CD14-positive monocyte (primary cell): ENCODE results near the gene NUP93. TPM values are rescaled to one million over a fixed set of nuclear protein-coding genes. Genes with fewer than 3 reads are reported as not detected.
A peak's percentile ranks its signal among the peaks of the same experiment; 100 is the strongest.

Source experiments
- DNase-seq, 3 donors: peaks; one replicate each; pipeline ENCODE4 v3.0.0-alpha.2; 2011 to 2022
- H2AFZ ChIP-seq: 2 replicates; pipeline ENCODE4 v1.6.0; 2012; ENCODE audit warnings: mild to moderate bottlenecking, low read depth, low read length, inconsistent platforms; ENCODE audit not compliant: insufficient read depth, poor library complexity, severe bottlenecking
- H3K27ac ChIP-seq, 2 donors: 1 replicate in 1 of 2; 2 replicates in 1 of 2; pipeline ENCODE4 v1.5.1; 2012 to 2013; ENCODE audit warnings: low read length in 2 of 2, control low read depth in 1 of 2, inconsistent platforms in 1 of 2, low read depth in 1 of 2, mild to moderate bottlenecking in 1 of 2
- H3K27me3 ChIP-seq, 2 donors: one replicate each; pipeline versions ENCODE4 v1.6.0 to v1.6.1; 2011 to 2013; ENCODE audit warnings: low read length in 2 of 2; ENCODE audit not compliant: control insufficient read depth in 2 of 2, insufficient read depth in 2 of 2
- H3K36me3 ChIP-seq, 2 donors: replicated peaks in 1 of 2; 1 replicate in 1 of 2; 2 replicates in 1 of 2; pipeline versions ENCODE4 v1.5.1 to v1.6.1; 2012 to 2013; ENCODE audit warnings: low read length in 2 of 2, control low read depth in 1 of 2, inconsistent platforms in 1 of 2, mild to moderate bottlenecking in 1 of 2; ENCODE audit not compliant: insufficient read depth in 2 of 2, control insufficient read depth in 1 of 2
- H3K4me1 ChIP-seq, 2 donors: 1 replicate in 1 of 2; 2 replicates in 1 of 2; pipeline versions ENCODE4 v1.5.1 to v1.6.1; 2012 to 2013; ENCODE audit warnings: low read length in 2 of 2, control low read depth in 1 of 2, inconsistent platforms in 1 of 2, mild to moderate bottlenecking in 1 of 2, moderate library complexity in 1 of 2; ENCODE audit not compliant: insufficient read depth in 2 of 2, control insufficient read depth in 1 of 2
- H3K4me2 ChIP-seq: replicated peaks from 2 replicates; pipeline ENCODE3; 2012; ENCODE audit warnings: low read length, moderate library complexity, mild to moderate bottlenecking; ENCODE audit not compliant: poor library complexity, severe bottlenecking; ENCODE audit errors: extremely low read depth
- H3K4me3 ChIP-seq, 3 experiments: fragments of 200-600 bp in 1 of 3; sonication (generic) in 1 of 3; replicated peaks in 1 of 3; 1 replicate in 2 of 3; 2 replicates in 1 of 3; pipeline ENCODE4 v1.5.1; 2011 to 2013; ENCODE audit warnings: low read length in 3 of 3, mild to moderate bottlenecking in 3 of 3, control low read depth in 2 of 3, low read depth in 2 of 3, inconsistent platforms in 1 of 3, moderate library complexity in 1 of 3
- H3K79me2 ChIP-seq: 2 replicates; pipeline ENCODE4 v1.6.0; 2012; ENCODE audit warnings: mild to moderate bottlenecking, control low read depth, inconsistent platforms, low read length, moderate library complexity; ENCODE audit not compliant: insufficient read depth
- H3K9ac ChIP-seq: 2 replicates; pipeline ENCODE4 v1.6.0; 2017; ENCODE audit warnings: low read length, mild to moderate bottlenecking; ENCODE audit not compliant: insufficient read depth, poor library complexity, severe bottlenecking
- H3K9me3 ChIP-seq, 2 donors: replicated peaks in 1 of 2; 1 replicate in 1 of 2; 2 replicates in 1 of 2; pipeline versions ENCODE4 v1.5.1 to v1.6.1; 2012 to 2013; ENCODE audit warnings: low read length in 2 of 2, control low read depth in 1 of 2; ENCODE audit not compliant: control insufficient read depth in 1 of 2, insufficient read depth in 1 of 2
- H4K20me1 ChIP-seq: 2 replicates; pipeline ENCODE4 v1.6.0; 2012; ENCODE audit warnings: mild to moderate bottlenecking, low read length, control low read depth, moderate library complexity; ENCODE audit not compliant: insufficient read depth
- H3K27ac Mint-ChIP-seq, 7 donors: one replicate each; pipeline ENCODE4 v1.8.0; 2020; ENCODE audit warnings: mild to moderate bottlenecking in 7 of 7, mixed read lengths in 7 of 7, moderate library complexity in 6 of 7, inconsistent platforms in 2 of 7
- H3K27me3 Mint-ChIP-seq, 3 donors: one replicate each; pipeline ENCODE4 v1.8.0; 2021 to 2022; ENCODE audit warnings: low read depth in 3 of 3, mild to moderate bottlenecking in 3 of 3, mixed read lengths in 3 of 3, moderate library complexity in 3 of 3, inconsistent platforms in 1 of 3
- H3K36me3 Mint-ChIP-seq, 2 donors: one replicate each; pipeline ENCODE4 v1.8.0; 2020; ENCODE audit warnings: mixed read lengths in 2 of 2, inconsistent platforms in 1 of 2, mild to moderate bottlenecking in 1 of 2
- H3K4me1 Mint-ChIP-seq: one replicate; pipeline ENCODE4 v1.8.0; 2020; ENCODE audit warnings: mild to moderate bottlenecking, mixed read lengths
- H3K4me3 Mint-ChIP-seq, 2 donors: one replicate each; pipeline ENCODE4 v1.8.0; 2020; ENCODE audit warnings: mild to moderate bottlenecking in 2 of 2, mixed read lengths in 2 of 2, moderate library complexity in 1 of 2
- H3K9me3 Mint-ChIP-seq, 7 donors: one replicate each; pipeline ENCODE4 v1.8.0; 2020 to 2022; ENCODE audit warnings: mixed read lengths in 7 of 7, mild to moderate bottlenecking in 6 of 7, moderate library complexity in 6 of 7, inconsistent platforms in 2 of 7
- CTCF ChIP-seq: fragments of 200-600 bp; IDR thresholded peaks from one replicate; pipeline ENCODE4 v1.8.0; 2022; ENCODE audit warnings: antibody characterized with exemption, mild to moderate bottlenecking
- WGBS: methylation state at CpG from one replicate; pipeline ENCODE4 v1.1.5; 2013; ENCODE audit warnings: missing lambda C conversion rate; ENCODE audit not compliant: insufficient coverage; 5-methylcytosine and 5-hydroxymethylcytosine counted together
- intact Hi-C, 2 donors: fragments of 100-400 bp; cut with micrococcal nuclease; formaldehyde crosslinking; loops; one replicate each; pipeline versions ENCODE4 v1.15.0 to v1.15.1; 2023
- polyA plus RNA-seq, 3 donors: library from polyadenylated mRNA; depleted of rRNA in 1 of 3; unstranded in 2 of 3; stranded (reverse) in 1 of 3; fragments of 300-500 nt in 2 of 3; fragments of >200 nt in 1 of 3; fragmentation: Illumina TruSeq in 2 of 3; gene quantifications; 1 replicate in 2 of 3; 2 replicates in 1 of 3; pipeline ENCODE4 v1.2.3, GENCODE V29; 2012 to 2021
- small RNA-seq: library from RNA; depleted of rRNA; stranded (forward); fragments of <200 nt; gene quantifications from one replicate; pipeline ENCODE3, GENCODE V24; 2012; ENCODE audit warnings: low read depth; ENCODE audit not compliant: insufficient read length

The NUP93 gene
- polyA plus RNA-seq, 3 donors = 46.6 to 77.7 (median 59.4) TPM

- Histone ChIP-seq H3K9ac (no peak overlapping the region), H3K79me2 (no peaks in the 10 kb centered on the region), H2AFZ (no peak overlapping the region), H4K20me1 (no peaks in the 10 kb centered on the region), H3K4me1 (peaks cover 4% of the 10 kb centered on the region in 2 donors), H3K4me3 (no peak overlapping the region), H3K36me3 (no peaks in the 10 kb centered on the region), H3K9me3 (no peaks in the 10 kb centered on the region), H3K27me3 (no peaks in the 10 kb centered on the region), H3K27ac (no peak overlapping the region), H3K4me2 (no peak overlapping the region)
- no peak for TF ChIP-seq CTCF
- Mint-ChIP-seq H3K9me3 (no peaks in the 10 kb centered on the region), H3K27ac (peak overlapping the region in 1 of 7 donors; percentile 41), H3K27me3 (peaks cover 21 to 30% (median 24%) of the 10 kb centered on the region in 3 donors), H3K4me1 (peaks cover 17% of the 10 kb centered on the region), H3K36me3 (peaks cover 0 to 2% of the 10 kb centered on the region in 2 donors), H3K4me3 (peak overlapping the region in 1 of 2 donors; percentile 11)
- WGBS = 61% methylated on average over 2 of the region's 8 CpGs
- intact Hi-C loops = no loop called here
- DNase-seq = no peak
These were observed 167.3 kb downstream of the NUP93 start for GRCh38 chr16:56897026-56897799.

DNA sequence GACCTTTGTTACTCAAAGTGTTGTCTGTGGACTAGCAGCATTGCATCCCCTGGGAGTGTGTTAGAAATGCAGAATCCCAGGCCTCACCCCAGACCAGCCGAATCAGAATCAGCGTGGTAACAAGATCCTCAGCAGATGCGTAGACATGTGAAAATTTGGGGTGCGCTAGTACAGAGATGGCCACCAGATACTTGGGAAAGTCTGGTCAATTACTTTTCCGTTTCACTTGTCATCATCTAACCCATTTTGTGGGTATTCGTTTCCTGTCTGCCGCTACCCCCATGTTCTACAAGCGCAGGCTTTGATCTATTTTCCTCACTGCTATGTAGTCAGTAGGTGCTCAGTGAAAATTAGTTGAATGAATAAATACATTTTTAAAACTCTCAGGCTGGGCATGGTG, 168.9 kb downstream of the NUP93 start:
- no CpG with 5 or more reads among the region's 8 CpGs for WGBS
- no peak for DNase-seq

More for the DNA sequence above, 168.9 kb downstream of the NUP93 start:
- Mint-ChIP-seq H3K27ac (no peak overlapping the region), H3K9me3 (no peaks in the 10 kb centered on the region), H3K4me3 (no peak overlapping the region), H3K27me3 (peaks cover 21 to 27% (median 24%) of the 10 kb centered on the region in 3 donors), H3K36me3 (peaks cover 0 to 2% of the 10 kb centered on the region in 2 donors), H3K4me1 (peaks cover 19% of the 10 kb centered on the region)
- TF ChIP-seq CTCF = no peak
- Histone ChIP-seq H2AFZ (no peak overlapping the region), H3K27ac (no peak overlapping the region), H3K4me2 (no peak overlapping the region), H3K27me3 (no peaks in the 10 kb centered on the region), H3K79me2 (no peaks in the 10 kb centered on the region), H3K4me1 (peaks cover 4 to 7% of the 10 kb centered on the region in 2 donors), H3K36me3 (no peaks in the 10 kb centered on the region), H3K4me3 (no peak overlapping the region), H4K20me1 (no peaks in the 10 kb centered on the region), H3K9me3 (no peaks in the 10 kb centered on the region), H3K9ac (no peak overlapping the region)
- intact Hi-C loops = no loop called here

Small RNA genes lying within 50 kb of the gene (small RNA-seq; reads per million reads assigned to genes)
- gene MIR138-2 = not detected

Other genes with a start within 250 kb of the NUP93 start
- gene BBS2, start 210.1 kb upstream of the NUP93 start, polyA plus RNA-seq = 10 to 100 TPM; 16.6 to 35.5 (median 18.8) TPM
- gene MT4, start 165.1 kb upstream of the NUP93 start, polyA plus RNA-seq = not detected
- not detected for gene MT3, start 140.6 kb upstream of the NUP93 start, polyA plus RNA-seq
- 100 to 1,000 TPM in 2 of 3 donors, 10 to 100 TPM in 1; 26.8 to 228 (median 126) TPM for gene MT2A, start 121.5 kb upstream of the NUP93 start, polyA plus RNA-seq
- gene MT1E, start 104.3 kb upstream of the NUP93 start, polyA plus RNA-seq = 1 to 10 TPM; 1.3 to 4.3 (median 4.0) TPM
- not detected for gene MT1M, start 97.5 kb upstream of the NUP93 start, polyA plus RNA-seq
- gene MT1A, start 91.5 kb upstream of the NUP93 start, polyA plus RNA-seq = not detected
- not detected for gene MT1B, start 78.2 kb upstream of the NUP93 start, polyA plus RNA-seq
- gene MT1F, start 72.2 kb upstream of the NUP93 start, polyA plus RNA-seq = 10 to 100 TPM; 10.2 to 21.9 (median 13.6) TPM
- gene MT1G, start 62.1 kb upstream of the NUP93 start, polyA plus RNA-seq = 1 to 10 TPM in 2 of 3 donors, not detected in 1; 1.1 to 1.4 TPM
- under 1 TPM in 1 of 3 donors, not detected in 2; 0.76 TPM for gene MT1H, start 60.3 kb upstream of the NUP93 start, polyA plus RNA-seq
- gene MT1X, start 47.7 kb upstream of the NUP93 start, polyA plus RNA-seq = 10 to 100 TPM; 34.5 to 87.9 (median 55.4) TPM
- gene SLC12A3, start 135.1 kb downstream of the NUP93 start, polyA plus RNA-seq = under 1 TPM in 1 of 3 donors, not detected in 2; 0.03 TPM
- gene HERPUD1, start 202.0 kb downstream of the NUP93 start, polyA plus RNA-seq = 100 to 1,000 TPM; 179 to 454 (median 186) TPM
- gene CETP, start 231.8 kb downstream of the NUP93 start, polyA plus RNA-seq = 1 to 10 TPM in 2 of 3 donors, under 1 TPM in 1; 0.61 to 2.1 (median 1.3) TPM